Panc1 (cell line): ENCODE data around the gene MYO16. TPM values are rescaled to one million over a fixed set of nuclear protein-coding genes. Genes with fewer than 3 reads are reported as not detected.

Experiments
- ATAC-seq: fragments of 200-7000 bp; cut with Tn5 transposase; 2 replicates; pipeline ENCODE4 v1.9.1; 2020; ENCODE audit warnings: mild to moderate bottlenecking, moderate library complexity
- BruUV-seq: library from RNA; stranded (reverse); fragments of 400-500 nt; replicated peaks from 2 replicates; lab custom pipeline; 2021; lab: Mats Ljungman, UMichigan
- CTCF ChIA-PET: fragments of 300-600 bp; sonication (Branson Sonifier 250); formaldehyde crosslinking; loops from one replicate; lab custom pipeline; 2022; ENCODE audit warnings: antibody characterized with exemption; lab: Charles Lee
- POLR2A ChIA-PET: fragments of 300-600 bp; sonication (Branson Sonifier 250); formaldehyde crosslinking; loops from one replicate; lab custom pipeline; 2022; ENCODE audit warnings: antibody characterized with exemption; lab: Charles Lee
- DNase-seq: peaks from one replicate; pipeline ENCODE4 v3.0.0-alpha.2; 2010; ENCODE audit warnings: low read depth, low spot score
- H3K27ac ChIP-seq: 2 replicates; pipeline ENCODE4 v1.5.1; 2011; ENCODE audit warnings: mild to moderate bottlenecking, low read length, inconsistent platforms
- H3K27me3 ChIP-seq: fragments of 200-500 bp; sonication (Bioruptor generic); 2 replicates; pipeline ENCODE4 v1.6.0; 2014; ENCODE audit warnings: low read length, inconsistent platforms; ENCODE audit not compliant: control insufficient read depth, insufficient read depth
- H3K36me3 ChIP-seq: fragments of 200-500 bp; sonication (Bioruptor generic); 2 replicates; pipeline ENCODE4 v1.5.1; 2014; ENCODE audit warnings: inconsistent platforms, mild to moderate bottlenecking, low read length, moderate library complexity; ENCODE audit not compliant: control insufficient read depth, insufficient read depth
- H3K4me1 ChIP-seq: 2 replicates; pipeline ENCODE4 v1.5.1; 2011; ENCODE audit warnings: inconsistent platforms, mild to moderate bottlenecking, low read length, moderate library complexity; ENCODE audit not compliant: control insufficient read depth, insufficient read depth
- H3K4me3 ChIP-seq, 2 experiments: 2 replicates each; pipeline ENCODE4 v1.5.1; 2011 to 2012; ENCODE audit warnings: low read depth in 2 of 2, low read length in 2 of 2, mild to moderate bottlenecking in 2 of 2, inconsistent platforms in 1 of 2, moderate library complexity in 1 of 2
- H3K9me3 ChIP-seq: fragments of 200-500 bp; sonication (Bioruptor generic); 2 replicates; pipeline ENCODE4 v1.5.1; 2014; ENCODE audit warnings: low read depth, mild to moderate bottlenecking, inconsistent platforms, low read length, moderate library complexity; ENCODE audit not compliant: control insufficient read depth, insufficient read depth
- POLR2AphosphoS5 ChIP-seq: IDR thresholded peaks from 2 replicates; pipeline ENCODE4 v1.6.1; 2012; ENCODE audit warnings: mild to moderate bottlenecking, low read depth, low read length, moderate library complexity
- REST ChIP-seq, 2 experiments: IDR thresholded peaks; 2 replicates each; pipeline ENCODE4 v1.6.1; 2011 to 2012; ENCODE audit warnings: low read depth in 2 of 2, control low read depth in 1 of 2, low read length in 1 of 2, mild to moderate bottlenecking in 1 of 2, moderate library complexity in 1 of 2; ENCODE audit not compliant: insufficient read depth in 1 of 2
- SIN3A ChIP-seq: IDR thresholded peaks from 2 replicates; pipeline ENCODE4 v1.6.1; 2012; ENCODE audit warnings: low read depth, mild to moderate bottlenecking, low read length, moderate library complexity, borderline replicate concordance; ENCODE audit not compliant: insufficient read depth
- TCF7L2 ChIP-seq: IDR thresholded peaks from 2 replicates; pipeline ENCODE4 v1.6.1; 2011; ENCODE audit warnings: mild to moderate bottlenecking, low read depth, low read length, inconsistent platforms
- in situ Hi-C: cut with HindIII; loops from 2 replicates; pipeline ENCODE4 v1.10.0; 2016; ENCODE audit warnings: low sequenced_read_pairs, low pct_unique_long_range_greater_than_20kb
- intact Hi-C: fragments of 100-400 bp; cut with micrococcal nuclease; formaldehyde crosslinking; loops from one replicate; pipeline ENCODE4 v1.10.0; 2022; ENCODE audit not compliant: unreplicated experiment
- total RNA-seq: library from RNA; stranded (reverse); gene quantifications from one replicate; pipeline ENCODE4 v1.2.1, GENCODE V29; 2021; ENCODE audit not compliant: unreplicated experiment
- TF ChIP-seq, protein P1 (sequence below): fragments of 450-650 bp; IDR thresholded peaks from 2 replicates; pipeline ENCODE4 v1.5.1; 2017; ENCODE audit warnings: mild to moderate bottlenecking

The MYO16 gene
- total RNA-seq, 1 experiment from 2014 or later, result 0.08 TPM

GRCh38 chr13:108777421-108778420 is 148.3 kb downstream of the MYO16 start:
- no peaks in the 10 kb centered on the region for H3K27me3 ChIP-seq
- ATAC-seq, result no peak; the same call in 1 of the 2 replicates
- intact Hi-C loops (no loop called here), in situ Hi-C loops (no loop called here)
- H3K36me3 ChIP-seq, result no peaks in the 10 kb centered on the region
- H3K27ac ChIP-seq, result no peak overlapping the region
- ChIA-PET POLR2A (no interaction called here), CTCF (interaction anchor here (0.6 kb wide), 1 partner anchor 609 kb away, joined by 3 read pairs; no protein-coding TSS in a partner anchor)
- TF ChIP-seq TCF7L2 (no peak), REST (IDR thresholded peaks at IDR 0.05; ENCODE audit: insufficient read depth in 1 of 2, low read depth in 2 of 2, low read length in 1 of 2) (no peak), POLR2AphosphoS5 (no peak), SIN3A (no peak)
- TF ChIP-seq, protein P1, sequence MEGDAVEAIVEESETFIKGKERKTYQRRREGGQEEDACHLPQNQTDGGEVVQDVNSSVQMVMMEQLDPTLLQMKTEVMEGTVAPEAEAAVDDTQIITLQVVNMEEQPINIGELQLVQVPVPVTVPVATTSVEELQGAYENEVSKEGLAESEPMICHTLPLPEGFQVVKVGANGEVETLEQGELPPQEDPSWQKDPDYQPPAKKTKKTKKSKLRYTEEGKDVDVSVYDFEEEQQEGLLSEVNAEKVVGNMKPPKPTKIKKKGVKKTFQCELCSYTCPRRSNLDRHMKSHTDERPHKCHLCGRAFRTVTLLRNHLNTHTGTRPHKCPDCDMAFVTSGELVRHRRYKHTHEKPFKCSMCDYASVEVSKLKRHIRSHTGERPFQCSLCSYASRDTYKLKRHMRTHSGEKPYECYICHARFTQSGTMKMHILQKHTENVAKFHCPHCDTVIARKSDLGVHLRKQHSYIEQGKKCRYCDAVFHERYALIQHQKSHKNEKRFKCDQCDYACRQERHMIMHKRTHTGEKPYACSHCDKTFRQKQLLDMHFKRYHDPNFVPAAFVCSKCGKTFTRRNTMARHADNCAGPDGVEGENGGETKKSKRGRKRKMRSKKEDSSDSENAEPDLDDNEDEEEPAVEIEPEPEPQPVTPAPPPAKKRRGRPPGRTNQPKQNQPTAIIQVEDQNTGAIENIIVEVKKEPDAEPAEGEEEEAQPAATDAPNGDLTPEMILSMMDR, result no peak
- no peak for DNase-seq
- H3K4me1 ChIP-seq, result no peaks in the 10 kb centered on the region
- no peaks in the 10 kb centered on the region for H3K9me3 ChIP-seq
- H3K4me3 ChIP-seq, result no peak overlapping the region
- no TSS peak for BruUV-seq

GRCh38 chr13:108779308-108779707 is 149.9 kb downstream of the MYO16 start:
- DNase-seq, result no peak
- ChIA-PET POLR2A (no interaction called here), CTCF (no interaction called here)
- in situ Hi-C loops, result no loop called here
- Histone ChIP-seq H3K9me3 (no peaks in the 10 kb centered on the region), H3K4me3 (no peak overlapping the region), H3K27ac (no peak overlapping the region), H3K36me3 (no peaks in the 10 kb centered on the region), H3K4me1 (no peaks in the 10 kb centered on the region), H3K27me3 (no peaks in the 10 kb centered on the region)
- BruUV-seq, result no TSS peak
- no peak for ATAC-seq
- intact Hi-C loops, result no loop called here
- TF ChIP-seq, protein P1, result no peak
- TF ChIP-seq POLR2AphosphoS5 (no peak), SIN3A (no peak), TCF7L2 (no peak), REST (IDR thresholded peaks at IDR 0.05; ENCODE audit: insufficient read depth in 1 of 2, low read depth in 2 of 2, low read length in 1 of 2) (no peak)
